NCI-H69 (cell line): ENCODE data around the gene LCORL.
"Not testable (repeated sequence)": the region's sequence is repeated elsewhere in the genome, so short reads cannot be mapped to it uniquely, and the experiment has no call there.

Source experiments
- DNase-seq: peaks from one replicate; lab custom pipeline; 2025; lab: John Stamatoyannopoulos, UW

Gene LCORL

DNA sequence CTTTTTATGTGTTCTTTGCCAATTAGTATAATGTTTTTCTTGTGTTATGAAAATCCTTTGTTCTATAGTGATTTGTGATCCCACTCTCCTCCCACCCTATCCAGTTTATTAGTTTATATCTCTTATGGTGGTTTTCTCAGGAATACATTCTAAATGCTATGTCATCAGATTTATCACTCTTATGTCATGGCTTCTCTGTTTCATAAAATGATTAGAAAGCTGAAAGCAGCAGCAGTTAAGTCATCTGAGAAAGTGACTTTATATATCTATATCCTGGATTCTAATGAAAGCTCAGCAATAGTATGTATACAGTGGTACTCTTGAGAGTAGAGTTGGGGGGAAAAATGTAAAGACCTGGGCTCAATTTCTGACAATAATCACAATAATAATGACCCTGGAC lies 169.6 kb downstream of the LCORL start:
- no peak for DNase-seq

- DNase-seq, result not testable (repeated sequence)
These were observed 171.3 kb downstream of the LCORL start for GRCh38 chr4:17850295-17850694.

- DNase-seq, result no peak
These were observed 175.3 kb downstream of the LCORL start for GRCh38 chr4:17846266-17846665.

GRCh38 chr4:17823871-17824669 lies 197.5 kb downstream of the LCORL start:
- no peak for DNase-seq

DNA sequence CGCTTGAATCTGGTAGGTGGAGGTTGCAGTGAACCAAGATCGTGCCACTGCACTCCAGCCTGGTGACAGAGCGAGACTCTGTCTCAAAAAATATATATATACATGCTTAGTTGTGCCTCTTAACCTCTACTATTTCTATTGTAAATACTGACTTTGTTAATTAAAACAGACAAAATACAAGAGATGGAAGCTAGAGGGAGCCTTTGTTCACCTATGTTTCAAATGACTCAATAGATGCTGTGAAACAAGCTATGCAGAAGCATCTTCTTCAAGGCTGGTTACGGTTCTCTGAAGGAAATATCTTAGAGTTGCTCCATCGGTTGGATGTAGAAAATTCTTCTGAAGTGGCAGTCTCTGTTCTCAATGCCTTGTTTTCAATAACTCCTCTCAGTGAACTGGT lies 204.5 kb downstream of the LCORL start:
- DNase-seq, result peak; percentile 29

DNA sequence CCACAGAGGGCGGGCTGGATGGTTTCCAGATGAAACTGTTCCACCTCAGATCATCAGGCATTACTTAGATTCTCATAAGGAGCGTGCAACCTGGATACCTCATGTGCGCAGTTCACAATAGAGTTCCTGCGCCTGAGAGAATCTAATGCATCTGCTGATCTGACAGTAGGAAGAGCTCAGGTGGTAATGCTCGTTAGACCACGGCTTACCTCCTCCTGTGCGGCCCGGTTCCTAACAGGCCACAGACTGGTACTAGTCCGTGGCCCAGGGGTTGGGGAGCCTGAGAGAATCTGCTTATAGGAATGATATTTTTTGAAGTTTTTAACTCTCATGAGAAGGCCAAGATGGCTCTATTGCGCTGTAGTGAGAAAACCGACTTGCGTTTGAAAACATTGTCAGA lies 205.4 kb downstream of the LCORL start:
- DNase-seq, result no peak

DNA sequence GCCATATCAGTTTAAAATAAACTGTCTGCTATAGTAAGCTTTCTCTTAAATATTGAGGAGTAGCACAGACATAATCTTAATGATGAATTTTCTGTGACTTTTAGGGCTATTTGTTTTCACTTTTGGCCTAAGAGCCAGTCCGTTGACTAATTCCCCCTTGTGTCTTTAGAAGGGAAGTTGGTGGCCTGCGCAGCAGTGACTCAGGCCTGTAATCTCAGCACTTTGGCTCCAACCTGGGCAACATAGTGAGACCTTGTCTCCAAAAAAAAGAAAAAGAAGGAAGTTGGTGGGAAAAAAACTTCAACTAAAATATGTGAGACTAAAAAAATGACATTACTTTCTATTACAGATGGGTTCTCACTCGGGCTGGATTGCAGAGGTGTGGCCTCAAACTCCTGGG lies 207.4 kb downstream of the LCORL start:
- no peak for DNase-seq

DNA sequence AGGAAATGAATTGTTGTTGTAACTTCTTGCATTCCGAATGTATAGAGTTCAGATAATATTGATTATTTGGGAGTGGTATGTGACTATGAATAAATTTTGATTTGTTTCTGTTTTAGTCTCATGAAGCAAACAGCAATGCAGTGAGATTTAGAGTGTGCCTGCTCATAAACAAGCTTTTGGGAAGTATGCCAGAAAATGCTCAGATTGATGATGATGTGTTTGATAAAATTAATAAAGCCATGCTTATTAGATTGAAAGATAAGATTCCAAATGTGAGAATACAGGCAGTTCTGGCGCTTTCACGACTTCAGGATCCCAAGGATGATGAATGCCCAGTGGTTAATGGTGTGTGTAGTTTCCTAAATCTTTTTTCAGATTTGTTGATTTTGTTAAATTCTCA lies 208.8 kb downstream of the LCORL start:
- no peak for DNase-seq

- no peak for DNase-seq
These were observed 209.4 kb downstream of the LCORL start for GRCh38 chr4:17812125-17812524.

GRCh38 chr4:17811078-17811603 lies 210.4 kb downstream of the LCORL start:
- DNase-seq, result peak; percentile 68

DNA sequence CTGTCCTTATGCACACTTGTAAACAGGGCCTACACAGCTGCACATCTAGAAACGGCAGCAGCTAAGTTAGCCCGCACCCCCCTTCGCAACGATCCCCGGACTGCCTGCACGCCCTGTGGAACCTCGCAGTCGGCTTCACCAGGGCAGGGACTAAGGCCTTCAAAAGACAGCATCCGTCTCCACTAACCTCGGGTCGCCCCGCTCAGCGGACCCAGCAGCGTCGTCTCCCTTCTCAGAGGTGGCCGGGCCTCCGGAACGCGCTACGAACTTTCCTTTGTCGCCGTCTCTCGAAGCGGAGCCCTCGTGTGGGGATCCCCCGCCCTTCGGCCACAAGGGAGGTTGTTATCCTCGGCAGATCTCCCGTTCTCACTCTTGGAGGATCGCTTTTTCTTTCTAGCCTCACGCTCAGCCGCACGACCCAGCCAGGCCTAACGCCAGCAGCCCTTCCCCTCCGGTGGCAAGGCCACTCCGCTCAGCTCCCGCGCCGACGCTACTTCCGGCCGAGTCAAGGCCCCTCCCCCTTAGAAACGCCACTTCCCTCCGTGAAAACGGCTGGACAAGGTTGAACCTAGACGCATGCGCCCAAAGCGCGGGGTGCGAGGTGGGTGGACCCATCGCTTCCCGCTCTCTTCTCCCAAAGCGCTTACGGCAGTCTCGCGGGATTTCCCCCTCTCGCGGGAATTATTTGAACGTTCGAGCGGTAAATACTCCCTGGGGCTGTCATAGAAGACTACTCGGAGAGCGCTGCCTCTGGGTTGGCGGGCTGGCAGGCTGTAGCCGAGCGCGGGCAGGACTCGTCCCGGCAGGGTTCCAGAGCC lies 211.1 kb downstream of the LCORL start, which contains the start of the genes DCAF16 and NCAPG:
DCAF16 (minus strand) TSS at position 498 of the 818 bp plus-strand sequence. CDS start 6,616 bp downstream, outside the sequence.
NCAPG (plus strand) TSS at position 720 of the 818 bp plus-strand sequence. CDS start 99 bp downstream, outside the sequence.
- DNase-seq, result peak; percentile 98

DNA sequence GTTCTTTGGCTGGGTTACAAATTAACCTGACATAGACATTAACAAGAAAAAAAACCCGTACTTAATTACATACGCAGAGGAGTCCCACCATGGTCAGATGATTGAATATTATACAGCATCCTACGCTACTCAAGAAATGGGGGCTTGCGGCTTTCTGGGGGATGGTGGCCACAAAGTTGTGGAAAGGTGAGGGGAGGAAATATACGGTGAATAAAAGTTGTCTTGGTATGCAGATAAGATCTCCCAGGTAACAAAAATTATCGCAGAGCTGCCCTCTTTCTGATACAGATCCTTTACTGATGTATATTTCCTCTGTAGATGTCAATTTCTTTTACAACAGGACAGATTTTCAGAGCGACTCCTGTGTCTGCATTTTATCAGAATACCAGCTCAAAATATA lies 211.9 kb downstream of the LCORL start:
- peak; percentile 23 for DNase-seq

DNA sequence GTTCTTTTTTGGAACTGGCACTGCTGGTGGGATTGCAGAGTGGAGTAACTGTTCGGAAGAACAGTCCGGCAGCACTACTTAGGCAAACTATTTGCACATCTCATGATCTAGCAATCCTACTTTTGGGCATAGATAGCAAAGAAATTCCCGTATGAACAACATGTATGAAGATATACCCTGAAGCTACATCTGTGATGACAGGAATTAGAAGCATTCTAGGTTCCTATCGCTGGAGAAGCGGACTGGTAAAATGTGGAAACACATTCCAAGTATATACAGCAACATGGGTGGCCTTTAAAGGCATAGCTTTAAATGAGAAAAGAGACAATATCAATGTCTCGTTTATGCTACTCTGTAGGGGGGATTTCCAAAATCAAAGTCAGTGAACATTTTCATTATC lies 214.1 kb downstream of the LCORL start:
- no peak for DNase-seq

DNA sequence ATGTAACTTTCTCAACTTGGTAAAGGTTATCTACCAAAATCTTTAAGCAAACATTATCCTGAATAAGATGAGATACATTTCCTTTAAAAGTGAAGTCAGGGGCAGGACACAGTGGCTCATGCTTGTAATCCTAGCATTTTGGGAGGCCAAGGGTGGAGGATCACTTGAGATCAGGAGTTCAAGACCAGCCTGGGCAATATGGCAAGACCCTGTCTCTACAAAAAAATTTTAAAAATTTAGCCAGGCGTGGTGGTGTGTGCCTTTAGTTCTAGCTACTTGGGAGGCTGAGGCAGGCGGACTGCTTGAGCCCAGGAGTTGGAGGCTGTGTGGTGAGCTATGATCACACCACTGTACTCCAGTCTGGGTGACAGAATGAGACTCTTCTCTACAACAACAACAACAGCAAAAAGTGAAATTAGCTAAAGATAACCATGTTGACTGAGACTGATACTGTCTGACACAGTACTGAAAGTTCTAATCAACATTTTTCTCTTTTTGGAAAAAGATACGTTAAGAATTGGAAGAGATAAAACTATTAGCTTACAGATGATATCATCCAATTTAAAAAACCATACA lies 215.9 kb downstream of the LCORL start:
- no peak for DNase-seq

GRCh38 chr4:17797808-17798207 lies 223.7 kb downstream of the LCORL start:
- DNase-seq, result no peak

DNA sequence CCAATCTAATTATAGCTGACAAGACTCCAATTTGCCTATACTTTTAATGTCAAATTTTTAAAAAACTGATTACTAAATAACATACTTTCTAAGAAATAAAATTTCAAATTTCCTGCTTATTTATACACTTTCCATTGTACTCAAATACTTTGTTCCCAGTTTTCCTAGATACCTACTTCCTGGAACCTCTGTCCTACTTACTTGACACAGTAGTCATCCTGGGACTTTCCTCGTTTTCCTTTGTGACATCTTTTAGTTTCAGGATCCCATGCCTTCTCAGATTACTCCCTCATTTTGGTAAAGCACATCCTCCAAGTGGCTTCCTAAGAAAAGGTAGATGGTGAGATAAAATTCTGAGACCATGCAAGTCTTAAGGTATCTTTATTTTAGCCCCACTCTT lies 226.8 kb downstream of the LCORL start:
- no peak for DNase-seq
